GM12872 (cell line): Measurements from ENCODE around the gene RMC1.

Source experiments
- CTCF ChIP-seq: IDR thresholded peaks from 3 replicates; pipeline ENCODE4 v1.5.1; 2011; ENCODE audit warnings: low read depth, mild to moderate bottlenecking, low read length, moderate library complexity; ENCODE audit not compliant: insufficient read depth

The RMC1 gene

GRCh38 chr18:23547306-23547705 lies 44.0 kb downstream of the RMC1 start:
- no peak for TF ChIP-seq CTCF

GRCh38 chr18:23547846-23548245 lies 44.5 kb downstream of the RMC1 start:
- no peak for TF ChIP-seq CTCF

GRCh38 chr18:23548275-23548674 lies 45.0 kb downstream of the RMC1 start:
- no peak for TF ChIP-seq CTCF

GRCh38 chr18:23548719-23549118 lies 45.4 kb downstream of the RMC1 start:
- no peak for TF ChIP-seq CTCF

GRCh38 chr18:23550898-23551297 lies 47.6 kb downstream of the RMC1 start:
- no peak for TF ChIP-seq CTCF

- TF ChIP-seq CTCF, result no peak
These were observed 48.7 kb downstream of the RMC1 start for GRCh38 chr18:23551978-23552377.

- TF ChIP-seq CTCF, result no peak
These were observed 49.2 kb downstream of the RMC1 start for GRCh38 chr18:23552505-23552904.

- no peak for TF ChIP-seq CTCF
These were observed 50.6 kb downstream of the RMC1 start for GRCh38 chr18:23553887-23554286.
